Esophagus muscularis mucosa (tissue), 4 donors: ENCODE measurements around the gene HOGA1. TPM values are rescaled to one million over a fixed set of nuclear protein-coding genes. Genes with fewer than 3 reads are reported as not detected.

Experiments used
- DNase-seq: peaks from one replicate; pipeline ENCODE4 v3.0.0-alpha.2; 2017; ENCODE audit errors: extremely low spot score
- H3K27ac ChIP-seq, 4 donors: fragments of 200-600 bp; sonication (generic); replicated peaks in 1 of 4; 1 replicate in 3 of 4; 2 replicates in 1 of 4; pipeline ENCODE4 v1.5.1; 2016 to 2019; ENCODE audit warnings: mild to moderate bottlenecking in 1 of 4
- H3K27me3 ChIP-seq, 4 donors: fragments of 200-600 bp; sonication (generic); one replicate each; pipeline versions ENCODE4 v1.5.1 to v1.6.0; 2016 to 2019
- H3K36me3 ChIP-seq, 4 donors: fragments of 200-600 bp; sonication (generic); one replicate each; pipeline ENCODE4 v1.5.1; 2016 to 2019
- H3K4me1 ChIP-seq, 4 donors: fragments of 200-600 bp; sonication (generic); one replicate each; pipeline ENCODE4 v1.5.1; 2016 to 2019
- H3K4me3 ChIP-seq, 4 donors: fragments of 200-600 bp; sonication (generic); 1 replicate in 2 of 4; 2 replicates in 2 of 4; pipeline ENCODE4 v1.5.1; 2016 to 2019; ENCODE audit warnings: mild to moderate bottlenecking in 4 of 4, moderate library complexity in 1 of 4
- H3K9me3 ChIP-seq, 4 donors: fragments of 200-600 bp; sonication (generic); 1 replicate in 3 of 4; 2 replicates in 1 of 4; pipeline ENCODE4 v1.5.1; 2016 to 2019
- CTCF ChIP-seq, 3 experiments: fragments of 200-600 bp in 2 of 3; fragments of 450-650 bp in 1 of 3; sonication (generic) in 2 of 3; IDR thresholded peaks; one replicate each; pipeline ENCODE4 v1.5.1; 2017 to 2019; ENCODE audit warnings: antibody characterized with exemption in 3 of 3, mild to moderate bottlenecking in 2 of 3, moderate library complexity in 1 of 3
- EP300 ChIP-seq: sonication (generic); formaldehyde crosslinking; IDR thresholded peaks from one replicate; pipeline ENCODE4 v1.6.1; 2017; ENCODE audit warnings: antibody characterized with exemption
- POLR2A ChIP-seq: fragments of 450-650 bp; IDR thresholded peaks from one replicate; pipeline ENCODE4 v1.6.1; 2017; ENCODE audit warnings: antibody characterized with exemption, moderate library complexity, mild to moderate bottlenecking, low read depth
- POLR2AphosphoS5 ChIP-seq, 2 donors: sonication (generic); formaldehyde crosslinking; IDR thresholded peaks; one replicate each; pipeline ENCODE4 v1.6.1; 2017; ENCODE audit warnings: antibody characterized with exemption in 2 of 2
- WGBS: methylation state at CpG from one replicate; pipeline ENCODE4 v1.1.5; 2018; 5-methylcytosine and 5-hydroxymethylcytosine counted together
- intact Hi-C: fragments of 100-400 bp; cut with DNase I; formaldehyde crosslinking; loops from one replicate; pipeline ENCODE4 v1.15.1; 2023
- total RNA-seq, 4 donors: library from RNA; depleted of rRNA; stranded (reverse); fragments of >200 nt; gene quantifications; one replicate each; pipeline versions ENCODE4 v1.1.0 to v1.2.1, GENCODE V29; 2016

Gene HOGA1
- total RNA-seq, 4 donors from 2014 or later = 0.45 to 1.5 (median 0.83) TPM

- DNase-seq = no peak
- no peak overlapping the region for H3K4me3 ChIP-seq
- no peak overlapping the region for H3K27ac ChIP-seq
- peaks cover 25 to 91% (median 77%) of the 10 kb centered on the region in 4 donors for H3K36me3 ChIP-seq
- H3K27me3 ChIP-seq = no peaks in the 10 kb centered on the region
- intact Hi-C loops = no loop called here
- TF ChIP-seq POLR2A = no peak
- TF ChIP-seq EP300 = no peak
- TF ChIP-seq POLR2AphosphoS5 (IDR thresholded peaks at IDR 0.05) = no peak
- no peak for TF ChIP-seq CTCF (IDR thresholded peaks at IDR 0.05)
- no peaks in the 10 kb centered on the region for H3K4me1 ChIP-seq
- no peaks in the 10 kb centered on the region for H3K9me3 ChIP-seq
- WGBS = 75% methylated on average over 5 of the region's 5 CpGs
Measured at GRCh38 chr10:97656777-97657176, 72.6 kb downstream of the HOGA1 start.

GRCh38 chr10:97659589-97659988, 75.4 kb downstream of the HOGA1 start:
- 55% methylated on average over 1 of the region's 1 CpG for WGBS
- no peak overlapping the region for H3K27ac ChIP-seq

More at GRCh38 chr10:97659589-97659988, 75.4 kb downstream of the HOGA1 start:
- Histone ChIP-seq H3K9me3 (no peaks in the 10 kb centered on the region), H3K36me3 (peaks cover 33 to 89% (median 75%) of the 10 kb centered on the region in 4 donors), H3K27me3 (no peaks in the 10 kb centered on the region), H3K4me3 (no peak overlapping the region), H3K4me1 (no peaks in the 10 kb centered on the region)
- no peak for DNase-seq
- TF ChIP-seq EP300 = no peak
- TF ChIP-seq POLR2AphosphoS5 (IDR thresholded peaks at IDR 0.05) = no peak
- no peak for TF ChIP-seq CTCF (IDR thresholded peaks at IDR 0.05)
- TF ChIP-seq POLR2A = no peak
- intact Hi-C loops = no loop called here

Other genes starting within 250 kb of the HOGA1 start
- 10 to 100 TPM; 18.7 to 27.8 (median 19.6) TPM for gene FRAT2, start 249.7 kb upstream of the HOGA1 start, total RNA-seq
- gene RRP12, start 183.0 kb upstream of the HOGA1 start, total RNA-seq = 10 to 100 TPM in 2 of 4 donors, 1 to 10 TPM in 2; 7.1 to 20.0 (median 12.1) TPM
- gene PGAM1, start 158.2 kb upstream of the HOGA1 start, total RNA-seq = 100 to 1,000 TPM; 282 to 381 (median 321) TPM
- gene EXOSC1, start 138.4 kb upstream of the HOGA1 start, total RNA-seq = 10 to 100 TPM; 21.9 to 41.9 (median 30.7) TPM
- gene ZDHHC16, start 138.2 kb upstream of the HOGA1 start, total RNA-seq = 10 to 100 TPM; 23.9 to 37.2 (median 28.3) TPM
- 10 to 100 TPM; 46.9 to 51.4 (median 48.6) TPM for gene MMS19, start 86.0 kb upstream of the HOGA1 start, total RNA-seq
- gene UBTD1, start 85.5 kb upstream of the HOGA1 start, total RNA-seq = 10 to 100 TPM in 3 of 4 donors, 1 to 10 TPM in 1; 4.2 to 18.4 (median 14.1) TPM
- 1 to 10 TPM in 2 of 4 donors, under 1 TPM in 1, not detected in 1; 0.33 to 1.6 (median 1.2) TPM for gene ANKRD2, start 11.6 kb upstream of the HOGA1 start, total RNA-seq
- gene C10orf62, start 5.3 kb downstream of the HOGA1 start, total RNA-seq = under 1 TPM in 1 of 4 donors, not detected in 3; 0.46 TPM
- 10 to 100 TPM in 1 of 4 donors, 1 to 10 TPM in 3; 2.1 to 11.5 (median 4.5) TPM for gene MORN4, start 49.1 kb downstream of the HOGA1 start, total RNA-seq
- 10 to 100 TPM; 17.0 to 27.3 (median 24.1) TPM for gene PI4K2A, start 56.3 kb downstream of the HOGA1 start, total RNA-seq
- 10 to 100 TPM; 29.9 to 65.5 (median 36.3) TPM for gene AVPI1, start 102.9 kb downstream of the HOGA1 start, total RNA-seq
- gene MARVELD1, start 129.3 kb downstream of the HOGA1 start, total RNA-seq = 100 to 1,000 TPM in 1 of 4 donors, 10 to 100 TPM in 3; 43.4 to 104 (median 73.9) TPM
- 10 to 100 TPM in 3 of 4 donors, 1 to 10 TPM in 1; 7.1 to 17.2 (median 16.0) TPM for gene ZFYVE27, start 152.7 kb downstream of the HOGA1 start, total RNA-seq
- 10 to 100 TPM; 19.9 to 41.3 (median 34.8) TPM for gene SFRP5, start 187.6 kb downstream of the HOGA1 start, total RNA-seq